ENCODE data around the gene SORBS1. TPM values are rescaled to one million over a fixed set of nuclear protein-coding genes. Genes with fewer than 3 reads are reported as not detected.

SORBS1 gene
- total and polyA plus RNA-seq, 2 donors (not counting 1 experiment from before 2014, with no cell fraction given), result 0.21 to 1.5 TPM

GRCh38 chr10:95578619-95579018 is 17.4 kb upstream of the SORBS1 start:
- Mint-ChIP-seq H3K9me3 (ENCODE audit: insufficient read depth) (no peaks in the 10 kb centered on the region), H3K4me1 (no peaks in the 10 kb centered on the region), H3K27me3 (peaks cover 53% of the 10 kb centered on the region), H3K4me3 (no peak overlapping the region), H3K27ac (no peak overlapping the region)
- Histone ChIP-seq H3K4me3 (ENCODE audit: control extremely low read depth in 1 of 5, extremely low read depth in 1 of 5, insufficient read depth in 1 of 5, low read depth in 2 of 5, low read length in 4 of 5) (no peak overlapping the region), H3K36me3 (replicated peaks in 1 of 2; ENCODE audit: control extremely low read depth in 1 of 2, control insufficient read depth in 1 of 2, extremely low read depth in 1 of 2, insufficient read depth in 2 of 2, low read length in 1 of 2) (no peaks in the 10 kb centered on the region), H3K9me3 (ENCODE audit: control extremely low read depth in 1 of 3, control insufficient read depth in 2 of 3, insufficient read depth in 1 of 3, low read length in 2 of 3) (no peaks in the 10 kb centered on the region), H3K27ac (ENCODE audit: low read length in 2 of 2) (no peak overlapping the region), H3K79me2 (ENCODE audit: control insufficient read depth, insufficient read depth, low read length) (no peaks in the 10 kb centered on the region), H2AFZ (ENCODE audit: insufficient read depth, low read depth, low read length, poor library complexity, severe bottlenecking) (no peak overlapping the region), H4K20me1 (ENCODE audit: control insufficient read depth, insufficient read depth, low read length, poor library complexity, severe bottlenecking) (no peaks in the 10 kb centered on the region), H3K27me3 (replicated peaks in 1 of 4; ENCODE audit: control extremely low read depth in 1 of 4, control insufficient read depth in 3 of 4, insufficient read depth in 4 of 4, low read length in 3 of 4) (peaks cover 0 to 9% (median 0%) of the 10 kb centered on the region in 4 experiments), H3K4me2 (replicated peaks; ENCODE audit: low read depth, low read length, poor library complexity, severe bottlenecking) (no peak overlapping the region), H3K4me1 (ENCODE audit: control insufficient read depth in 2 of 2, insufficient read depth in 2 of 2, low read length in 2 of 2) (no peaks in the 10 kb centered on the region), H3K9ac (ENCODE audit: low read length) (no peak overlapping the region)
- ChIA-PET CTCF (no interaction called here), POLR2A (no interaction called here)
- ATAC-seq (ENCODE audit: low read depth) (no peak), DNase-seq (no peak)
- intact Hi-C loops (cut with micrococcal nuclease), result no loop called here
- WGBS (ENCODE audit: insufficient coverage), result 80% methylated on average over 1 of the region's 2 CpGs
- TF ChIP-seq EZH2 (IDR thresholded peaks at IDR 0.05; ENCODE audit: borderline replicate concordance, insufficient read depth, low read depth, low read length, poor library complexity, severe bottlenecking), result no peak
- TF ChIP-seq CTCF (IDR thresholded peaks at IDR 0.05), result no peak

- H3K27ac Mint-ChIP-seq, result no peak overlapping the region
- no peak overlapping the region for H3K9ac ChIP-seq (ENCODE audit: low read length)
- TF ChIP-seq CTCF (IDR thresholded peaks at IDR 0.05), result no peak
- TF ChIP-seq EZH2 (IDR thresholded peaks at IDR 0.05; ENCODE audit: borderline replicate concordance, insufficient read depth, low read depth, low read length, poor library complexity, severe bottlenecking), result no peak
- H3K27me3 Mint-ChIP-seq, result peaks cover 39% of the 10 kb centered on the region
- H3K79me2 ChIP-seq (ENCODE audit: control insufficient read depth, insufficient read depth, low read length), result no peaks in the 10 kb centered on the region
- ChIA-PET CTCF (no interaction called here), POLR2A (no interaction called here)
- no peak for ATAC-seq (ENCODE audit: low read depth)
- intact Hi-C loops (cut with micrococcal nuclease), result no loop called here
- DNase-seq, result no peak
- H2AFZ ChIP-seq (ENCODE audit: insufficient read depth, low read depth, low read length, poor library complexity, severe bottlenecking), result no peak overlapping the region
- 95% methylated on average over 9 of the region's 11 CpGs for WGBS (ENCODE audit: insufficient coverage)
- H3K4me2 ChIP-seq (replicated peaks; ENCODE audit: low read depth, low read length, poor library complexity, severe bottlenecking), result no peak overlapping the region
- H3K4me3 Mint-ChIP-seq, result no peak overlapping the region
- H3K9me3 Mint-ChIP-seq (ENCODE audit: insufficient read depth), result no peaks in the 10 kb centered on the region
- no peak overlapping the region for H3K27ac ChIP-seq (ENCODE audit: low read length in 2 of 2)
- H3K4me1 ChIP-seq (ENCODE audit: control insufficient read depth in 2 of 2, insufficient read depth in 2 of 2, low read length in 2 of 2), result no peaks in the 10 kb centered on the region
- no peaks in the 10 kb centered on the region for H3K9me3 ChIP-seq (ENCODE audit: control extremely low read depth in 1 of 3, control insufficient read depth in 2 of 3, insufficient read depth in 1 of 3, low read length in 2 of 3)
- H3K36me3 ChIP-seq (replicated peaks in 1 of 2; ENCODE audit: control extremely low read depth in 1 of 2, control insufficient read depth in 1 of 2, extremely low read depth in 1 of 2, insufficient read depth in 2 of 2, low read length in 1 of 2), result no peaks in the 10 kb centered on the region
- peaks cover 0 to 9% (median 0%) of the 10 kb centered on the region in 4 experiments for H3K27me3 ChIP-seq (replicated peaks in 1 of 4; ENCODE audit: control extremely low read depth in 1 of 4, control insufficient read depth in 3 of 4, insufficient read depth in 4 of 4, low read length in 3 of 4)
- H4K20me1 ChIP-seq (ENCODE audit: control insufficient read depth, insufficient read depth, low read length, poor library complexity, severe bottlenecking), result no peaks in the 10 kb centered on the region
- no peaks in the 10 kb centered on the region for H3K4me1 Mint-ChIP-seq
- no peak overlapping the region for H3K4me3 ChIP-seq (ENCODE audit: control extremely low read depth in 1 of 5, extremely low read depth in 1 of 5, insufficient read depth in 1 of 5, low read depth in 2 of 5, low read length in 4 of 5)
Measured at GRCh38 chr10:95574649-95575365, 13.6 kb upstream of the SORBS1 start.
